Coronary artery (tissue), 2 donors: ENCODE data around the gene GIMAP5.
A peak's percentile ranks its signal among the peaks of the same experiment; 100 is the strongest.

ENCODE experiments used
- DNase-seq: peaks from one replicate; pipeline ENCODE4 v3.0.0-alpha.2; 2017; ENCODE audit warnings: low spot score
- H3K27ac ChIP-seq, 2 donors: fragments of 200-600 bp; sonication (generic); one replicate each; pipeline ENCODE4 v1.5.1; 2016 to 2019
- H3K4me3 ChIP-seq: fragments of 200-600 bp; sonication (generic); 2 replicates; pipeline ENCODE4 v1.5.1; 2016; ENCODE audit warnings: mild to moderate bottlenecking, moderate library complexity
- TF ChIP-seq, protein P1 (sequence below): fragments of 200-600 bp; sonication (generic); IDR thresholded peaks from one replicate; pipeline ENCODE4 v1.5.1; 2019; ENCODE audit warnings: antibody characterized with exemption

The GIMAP5 gene

DNA sequence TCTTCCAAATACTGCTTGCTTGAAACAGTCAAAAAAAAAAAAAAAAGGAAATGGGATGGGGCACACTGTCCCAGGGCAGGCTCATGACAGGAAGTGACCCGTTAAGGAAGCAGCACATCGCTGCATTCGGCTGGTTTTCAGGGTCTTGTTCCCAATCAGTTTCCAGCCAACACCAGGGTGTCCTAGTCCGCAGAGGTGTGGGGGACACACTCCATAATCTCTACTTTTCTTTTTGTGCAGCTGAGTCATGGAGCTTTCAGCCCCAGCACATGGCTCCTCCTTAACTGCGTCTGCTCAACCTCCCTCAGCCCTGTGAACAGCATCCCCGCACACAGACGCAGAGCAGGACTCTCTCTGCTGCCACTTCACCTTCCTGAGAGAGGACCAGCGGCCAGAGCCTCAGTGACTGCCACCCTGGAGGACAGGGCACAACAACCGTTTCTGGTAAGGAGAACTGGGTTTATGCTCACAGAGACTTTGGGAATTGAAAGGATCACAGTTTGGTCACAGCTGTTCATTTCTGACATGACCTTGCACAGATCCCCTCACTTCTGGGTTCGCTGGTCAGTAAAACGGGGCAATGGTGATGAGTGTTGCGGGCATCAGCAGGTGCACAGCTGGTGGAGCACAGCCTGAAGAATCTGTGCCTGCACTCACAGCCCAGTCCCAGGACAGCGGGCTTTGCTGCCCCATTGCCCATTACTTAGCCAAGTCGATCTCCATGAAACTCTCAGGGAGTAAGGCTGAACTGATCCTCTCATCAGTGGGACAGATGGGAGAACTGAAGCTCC lies at the start of gene GIMAP5:
Gene GIMAP5, plus strand, starts transcription at position 154 of the 791 bp plus-strand sequence. CDS start 3,467 bp downstream, outside the sequence.
- no peak for DNase-seq
- peak within 1 kb of the TSS in 1 of 2 donors; percentile 86 for H3K27ac ChIP-seq
- TF ChIP-seq, protein P1, sequence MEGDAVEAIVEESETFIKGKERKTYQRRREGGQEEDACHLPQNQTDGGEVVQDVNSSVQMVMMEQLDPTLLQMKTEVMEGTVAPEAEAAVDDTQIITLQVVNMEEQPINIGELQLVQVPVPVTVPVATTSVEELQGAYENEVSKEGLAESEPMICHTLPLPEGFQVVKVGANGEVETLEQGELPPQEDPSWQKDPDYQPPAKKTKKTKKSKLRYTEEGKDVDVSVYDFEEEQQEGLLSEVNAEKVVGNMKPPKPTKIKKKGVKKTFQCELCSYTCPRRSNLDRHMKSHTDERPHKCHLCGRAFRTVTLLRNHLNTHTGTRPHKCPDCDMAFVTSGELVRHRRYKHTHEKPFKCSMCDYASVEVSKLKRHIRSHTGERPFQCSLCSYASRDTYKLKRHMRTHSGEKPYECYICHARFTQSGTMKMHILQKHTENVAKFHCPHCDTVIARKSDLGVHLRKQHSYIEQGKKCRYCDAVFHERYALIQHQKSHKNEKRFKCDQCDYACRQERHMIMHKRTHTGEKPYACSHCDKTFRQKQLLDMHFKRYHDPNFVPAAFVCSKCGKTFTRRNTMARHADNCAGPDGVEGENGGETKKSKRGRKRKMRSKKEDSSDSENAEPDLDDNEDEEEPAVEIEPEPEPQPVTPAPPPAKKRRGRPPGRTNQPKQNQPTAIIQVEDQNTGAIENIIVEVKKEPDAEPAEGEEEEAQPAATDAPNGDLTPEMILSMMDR = no peak
- peak within 1 kb of the TSS; percentile 71 for H3K4me3 ChIP-seq

DNA sequence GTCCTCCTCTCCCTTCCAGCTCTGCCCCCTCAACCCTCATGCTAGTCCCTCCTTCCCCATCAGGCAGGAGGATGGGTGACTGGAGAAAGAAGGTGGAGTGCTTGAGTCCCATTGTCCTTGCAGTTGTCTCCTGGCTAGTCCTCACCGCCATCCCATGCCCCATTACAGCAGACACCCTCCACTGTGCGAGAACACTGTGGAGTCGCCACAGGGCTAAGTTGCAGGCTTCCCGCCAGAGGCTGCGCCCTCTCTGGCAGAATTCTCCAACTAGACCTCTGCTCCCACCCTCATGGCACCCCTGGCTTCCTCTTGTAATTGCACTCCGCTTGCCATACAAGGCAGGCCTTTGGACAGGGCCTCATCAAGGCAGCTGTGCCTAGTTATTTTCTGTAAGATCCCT lies 48.6 kb upstream of the GIMAP5 start:
- DNase-seq = no peak
- TF ChIP-seq, protein P1 = no peak
- no peak overlapping the region for H3K27ac ChIP-seq
- H3K4me3 ChIP-seq = no peak overlapping the region

DNA sequence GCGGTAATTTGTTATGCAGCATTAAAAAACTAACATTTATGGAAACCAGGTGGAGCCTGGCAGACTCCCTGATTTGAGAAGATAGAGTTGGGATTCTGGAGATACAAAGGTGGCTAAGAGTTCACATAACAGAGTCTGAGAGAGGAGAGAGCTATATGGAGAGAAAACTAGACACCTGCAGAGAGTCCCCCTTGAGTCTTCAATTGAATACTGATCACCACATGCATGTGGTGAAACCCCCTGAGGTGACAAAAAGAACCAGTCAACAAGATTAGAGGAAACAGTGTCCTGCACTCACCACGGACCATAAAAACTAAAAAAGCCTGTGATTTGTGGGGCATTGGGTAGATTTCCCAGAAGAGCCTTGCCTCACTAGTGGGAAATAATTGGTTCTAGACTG lies 41.6 kb upstream of the GIMAP5 start:
- no peak for DNase-seq
- TF ChIP-seq, protein P1 = no peak
- no peak overlapping the region for H3K27ac ChIP-seq
- no peak overlapping the region for H3K4me3 ChIP-seq

DNA sequence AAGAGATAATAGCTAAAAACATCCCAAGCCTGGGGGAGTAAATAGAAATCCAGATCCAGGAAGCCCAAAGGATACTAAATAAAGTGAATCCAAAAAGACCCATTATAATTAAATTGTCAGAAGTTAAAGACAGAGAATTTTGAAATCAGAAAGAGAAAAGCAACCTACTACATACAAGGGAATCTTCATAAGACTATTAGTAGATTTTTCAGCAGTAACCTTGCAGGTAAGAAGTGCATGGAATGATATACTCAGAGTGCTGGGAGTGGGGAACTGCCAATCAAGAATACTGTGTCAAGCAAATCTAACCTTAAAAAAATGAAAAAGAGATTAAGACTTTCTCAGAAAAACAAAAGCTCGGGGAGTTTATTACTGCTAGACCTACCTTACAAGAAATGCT lies 34.0 kb upstream of the GIMAP5 start:
- Histone ChIP-seq H3K4me3 (no peak overlapping the region), H3K27ac (no peak overlapping the region)
- TF ChIP-seq, protein P1 = no peak
- DNase-seq = no peak

DNA sequence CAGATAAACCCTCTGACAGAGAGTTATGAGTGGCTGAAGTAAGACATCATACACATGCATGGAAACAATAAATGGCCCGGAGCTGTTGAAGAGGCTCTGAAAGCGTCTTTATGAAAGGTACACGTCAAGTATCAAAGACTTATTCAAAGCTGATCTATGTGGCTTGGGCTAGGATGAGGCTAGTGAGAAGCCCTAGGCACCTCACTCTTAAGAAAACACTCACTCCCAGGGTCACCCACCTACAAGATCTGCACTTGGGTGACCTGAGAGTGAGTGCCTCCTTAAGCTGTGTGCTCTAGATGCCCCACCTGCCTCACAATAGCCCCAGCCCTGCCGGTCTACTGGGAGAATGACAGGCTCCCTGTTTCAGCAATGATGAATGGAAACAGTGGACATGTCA lies 21.9 kb upstream of the GIMAP5 start:
- TF ChIP-seq, protein P1 = no peak
- no peak for DNase-seq
- H3K4me3 ChIP-seq = no peak overlapping the region
- H3K27ac ChIP-seq = peak overlapping the region in 1 of 2 donors; percentile 11

DNA sequence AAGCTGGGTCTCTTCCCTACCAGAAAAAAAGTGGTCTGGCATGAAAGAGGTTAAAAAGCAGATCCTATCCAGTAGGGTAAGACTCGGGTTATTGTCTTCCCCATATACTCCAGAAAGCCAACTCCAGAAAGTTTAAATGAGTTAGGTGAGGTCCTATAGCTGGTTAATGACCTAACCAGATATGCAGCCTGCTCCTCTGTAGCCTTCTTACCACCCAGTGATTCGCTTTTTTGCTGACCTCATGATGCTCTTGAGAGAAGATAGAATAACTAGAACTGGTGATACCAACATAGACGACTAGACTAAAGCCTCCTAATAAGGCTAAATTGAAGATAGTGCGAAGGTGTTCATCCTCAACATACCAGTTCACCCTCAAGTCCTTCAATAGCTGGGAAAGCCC lies 21.5 kb upstream of the GIMAP5 start:
- peak overlapping the region; percentile 53 for H3K4me3 ChIP-seq
- TF ChIP-seq, protein P1 = no peak
- DNase-seq = no peak
- peak overlapping the region in 1 of 2 donors; percentile 51 for H3K27ac ChIP-seq

DNA sequence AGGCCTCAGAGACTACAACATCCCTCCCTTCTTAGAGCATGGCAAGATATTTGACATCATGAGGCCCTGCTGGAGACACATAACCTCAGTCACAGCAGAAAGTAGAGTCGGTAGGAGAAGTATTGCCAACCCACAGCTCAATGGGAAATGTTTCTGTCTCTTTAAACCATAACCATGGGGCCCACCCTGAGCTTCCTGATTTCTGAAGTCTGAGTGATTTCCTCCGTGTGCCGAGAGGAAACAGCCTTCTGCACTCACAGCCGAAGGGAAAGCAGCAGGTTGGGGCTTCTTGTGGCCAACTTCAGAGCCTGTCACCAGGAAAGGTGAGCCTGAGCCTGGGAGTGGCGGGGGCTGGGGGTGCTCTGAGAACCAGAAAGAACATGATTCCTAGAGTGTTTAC lies 20.9 kb upstream of the GIMAP5 start, which contains the start of gene GIMAP1:
Gene GIMAP1, plus strand, starts transcription at position 246 of the 400 bp plus-strand sequence. CDS start 2,435 bp downstream, outside the sequence.
- no peak for DNase-seq
- Histone ChIP-seq H3K27ac (peak within 1 kb of the TSS in 1 of 2 donors; percentile 51), H3K4me3 (peak within 1 kb of the TSS; percentile 53)
- TF ChIP-seq, protein P1 = no peak
